ENCODE measurements around the gene NNAT. TPM values are rescaled to one million over a fixed set of nuclear protein-coding genes. Genes with fewer than 3 reads are reported as not detected.
"Not testable (repeated sequence)": the region's sequence is repeated elsewhere in the genome, so short reads cannot be mapped to it uniquely, and the experiment has no call there.

NNAT gene
- total and polyA plus RNA-seq, 2 donors (not counting 1 experiment from before 2014, with no cell fraction given), result 0.74 to 0.83 TPM

- H3K4me3 ChIP-seq (replicated peaks in 1 of 4; ENCODE audit: control extremely low read depth in 1 of 4, insufficient read depth in 1 of 4, low read depth in 3 of 4, low read length in 4 of 4), result no peak overlapping the region
- H2AFZ ChIP-seq (ENCODE audit: low read length), result no peak overlapping the region
- H3K9me3 ChIP-seq (ENCODE audit: control insufficient read depth, insufficient read depth, low read depth, low read length), result no peaks in the 10 kb centered on the region
- H4K20me1 ChIP-seq (ENCODE audit: control insufficient read depth, extremely low read depth, insufficient read depth, low read length), result no peaks in the 10 kb centered on the region
- TF ChIP-seq CTCF (conservative IDR thresholded peaks at IDR 0.05 in 1 of 2, IDR thresholded peaks at IDR 0.05 in 1 of 2; ENCODE audit: low read depth in 1 of 2, low read length in 2 of 2) (no peak), EZH2 (IDR thresholded peaks at IDR 0.05; ENCODE audit: low read length, missing control alignments) (no peak)
- H3K27me3 ChIP-seq (ENCODE audit: control insufficient read depth, insufficient read depth, low read length), result peaks cover 26% of the 10 kb centered on the region
- DNase-seq (ENCODE audit: low read depth in 2 of 2), result no peak
- no peaks in the 10 kb centered on the region for H3K4me1 ChIP-seq (ENCODE audit: control insufficient read depth, extremely low read depth, insufficient read depth, low read length)
- no peaks in the 10 kb centered on the region for H3K79me2 ChIP-seq (ENCODE audit: control insufficient read depth, insufficient read depth, low read length)
- no peaks in the 10 kb centered on the region for H3K36me3 ChIP-seq (ENCODE audit: control insufficient read depth, insufficient read depth, low read length)
- no peak overlapping the region for H3K27ac ChIP-seq (ENCODE audit: insufficient read depth, low read length)
- H3K4me2 ChIP-seq (ENCODE audit: extremely low read depth, insufficient read depth, low read length), result no peak overlapping the region
- H3K9ac ChIP-seq (ENCODE audit: insufficient read depth, low read length), result no peak overlapping the region
These were observed 40.1 kb upstream of the NNAT start for GRCh38 chr20:37480919-37481318.

- H3K36me3 ChIP-seq (ENCODE audit: control insufficient read depth, insufficient read depth, low read length), result no peaks in the 10 kb centered on the region
- H3K27ac ChIP-seq (ENCODE audit: insufficient read depth, low read length), result no peak overlapping the region
- no peaks in the 10 kb centered on the region for H3K9me3 ChIP-seq (ENCODE audit: control insufficient read depth, insufficient read depth, low read depth, low read length)
- no peaks in the 10 kb centered on the region for H3K4me1 ChIP-seq (ENCODE audit: control insufficient read depth, extremely low read depth, insufficient read depth, low read length)
- TF ChIP-seq CTCF (conservative IDR thresholded peaks at IDR 0.05 in 1 of 2, IDR thresholded peaks at IDR 0.05 in 1 of 2; ENCODE audit: low read depth in 1 of 2, low read length in 2 of 2), result no peak
- TF ChIP-seq EZH2 (IDR thresholded peaks at IDR 0.05; ENCODE audit: low read length, missing control alignments), result no peak
- no peak overlapping the region for H3K4me3 ChIP-seq (replicated peaks in 1 of 4; ENCODE audit: control extremely low read depth in 1 of 4, insufficient read depth in 1 of 4, low read depth in 3 of 4, low read length in 4 of 4)
- H2AFZ ChIP-seq (ENCODE audit: low read length), result no peak overlapping the region
- H3K9ac ChIP-seq (ENCODE audit: insufficient read depth, low read length), result no peak overlapping the region
- no peaks in the 10 kb centered on the region for H4K20me1 ChIP-seq (ENCODE audit: control insufficient read depth, extremely low read depth, insufficient read depth, low read length)
- H3K4me2 ChIP-seq (ENCODE audit: extremely low read depth, insufficient read depth, low read length), result no peak overlapping the region
- H3K27me3 ChIP-seq (ENCODE audit: control insufficient read depth, insufficient read depth, low read length), result peaks cover 26% of the 10 kb centered on the region
- no peaks in the 10 kb centered on the region for H3K79me2 ChIP-seq (ENCODE audit: control insufficient read depth, insufficient read depth, low read length)
- DNase-seq (ENCODE audit: low read depth in 2 of 2), result no peak
These were observed 39.4 kb upstream of the NNAT start for GRCh38 chr20:37481610-37482009.

GRCh38 chr20:37484331-37484730, 36.7 kb upstream of the NNAT start:
- Histone ChIP-seq H3K27me3 (ENCODE audit: control insufficient read depth, insufficient read depth, low read length) (peaks cover 25% of the 10 kb centered on the region), H3K4me1 (ENCODE audit: control insufficient read depth, extremely low read depth, insufficient read depth, low read length) (no peaks in the 10 kb centered on the region), H2AFZ (ENCODE audit: low read length) (no peak overlapping the region), H3K27ac (ENCODE audit: insufficient read depth, low read length) (no peak overlapping the region), H3K9me3 (ENCODE audit: control insufficient read depth, insufficient read depth, low read depth, low read length) (no peaks in the 10 kb centered on the region), H3K79me2 (ENCODE audit: control insufficient read depth, insufficient read depth, low read length) (no peaks in the 10 kb centered on the region), H4K20me1 (ENCODE audit: control insufficient read depth, extremely low read depth, insufficient read depth, low read length) (no peaks in the 10 kb centered on the region), H3K4me3 (replicated peaks in 1 of 4; ENCODE audit: control extremely low read depth in 1 of 4, insufficient read depth in 1 of 4, low read depth in 3 of 4, low read length in 4 of 4) (no peak overlapping the region), H3K36me3 (ENCODE audit: control insufficient read depth, insufficient read depth, low read length) (no peaks in the 10 kb centered on the region), H3K9ac (ENCODE audit: insufficient read depth, low read length) (no peak overlapping the region), H3K4me2 (ENCODE audit: extremely low read depth, insufficient read depth, low read length) (no peak overlapping the region)
- no peak for DNase-seq (ENCODE audit: low read depth in 2 of 2)
- TF ChIP-seq EZH2 (IDR thresholded peaks at IDR 0.05; ENCODE audit: low read length, missing control alignments), result no peak
- TF ChIP-seq CTCF (conservative IDR thresholded peaks at IDR 0.05 in 1 of 2, IDR thresholded peaks at IDR 0.05 in 1 of 2; ENCODE audit: low read depth in 1 of 2, low read length in 2 of 2), result no peak

GRCh38 chr20:37486209-37486608, 34.8 kb upstream of the NNAT start:
- H3K27me3 ChIP-seq (ENCODE audit: control insufficient read depth, insufficient read depth, low read length), result peaks cover 13% of the 10 kb centered on the region
- H3K9me3 ChIP-seq (ENCODE audit: control insufficient read depth, insufficient read depth, low read depth, low read length); H4K20me1 ChIP-seq (ENCODE audit: control insufficient read depth, extremely low read depth, insufficient read depth, low read length): not testable (repeated sequence)

More at GRCh38 chr20:37486209-37486608, 34.8 kb upstream of the NNAT start:
- H3K79me2 ChIP-seq (ENCODE audit: control insufficient read depth, insufficient read depth, low read length); H3K4me3 ChIP-seq (replicated peaks in 1 of 4; ENCODE audit: control extremely low read depth in 1 of 4, insufficient read depth in 1 of 4, low read depth in 3 of 4, low read length in 4 of 4); H3K9ac ChIP-seq (ENCODE audit: insufficient read depth, low read length); H3K36me3 ChIP-seq (ENCODE audit: control insufficient read depth, insufficient read depth, low read length); H2AFZ ChIP-seq (ENCODE audit: low read length); H3K4me1 ChIP-seq (ENCODE audit: control insufficient read depth, extremely low read depth, insufficient read depth, low read length); H3K27ac ChIP-seq (ENCODE audit: insufficient read depth, low read length); DNase-seq (ENCODE audit: low read depth in 2 of 2); H3K4me2 ChIP-seq (ENCODE audit: extremely low read depth, insufficient read depth, low read length): not testable (repeated sequence)

All from fibroblast of lung (primary cell).